Hepatocyte (in vitro differentiated cells): ENCODE measurements around the gene IMMP2L.

Experiments
- EZH2 ChIP-seq: fragments of 200-600 bp; sonication (generic); IDR thresholded peaks from 2 replicates; pipeline ENCODE4 v1.6.1; 2016; ENCODE audit warnings: antibody characterized with exemption, mild to moderate bottlenecking, borderline replicate concordance
- EZH2phosphoT487 ChIP-seq: fragments of 200-600 bp; sonication (generic); IDR thresholded peaks from one replicate; pipeline ENCODE4 v1.6.1; 2018; ENCODE audit warnings: antibody characterized with exemption, mild to moderate bottlenecking, low read depth, moderate library complexity; ENCODE audit not compliant: unreplicated experiment, severe bottlenecking
- TF ChIP-seq, protein P1 (sequence below): fragments of 200-600 bp; sonication (generic); IDR thresholded peaks from 2 replicates; pipeline ENCODE4 v1.5.1; 2016; ENCODE audit warnings: antibody characterized with exemption, mild to moderate bottlenecking; ENCODE audit not compliant: poor library complexity

DNA sequence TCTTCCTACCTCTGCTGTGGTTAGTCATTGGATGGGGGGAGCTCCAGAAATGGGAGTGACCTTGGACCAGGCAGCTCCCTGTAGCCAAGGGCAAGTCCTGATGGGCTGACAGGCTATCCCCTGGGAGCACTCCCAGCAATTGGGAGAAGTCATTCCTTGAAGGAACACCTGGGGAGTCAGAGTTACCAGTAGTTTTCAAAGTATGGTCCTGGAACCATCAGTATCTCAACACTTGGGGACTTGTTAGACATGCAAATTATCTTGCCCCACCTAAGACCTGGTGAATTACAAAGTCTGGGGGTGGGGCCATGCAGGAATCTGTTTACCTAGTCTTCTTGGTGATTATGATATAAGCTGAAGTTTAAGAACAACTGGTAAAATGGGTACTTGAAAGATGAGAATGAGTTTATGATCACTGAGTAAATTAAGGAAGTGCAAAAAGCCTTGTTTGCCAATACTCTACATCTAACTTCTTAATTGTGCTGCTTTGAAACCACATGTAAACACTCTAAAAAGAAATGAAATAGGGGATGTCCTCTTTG, 758.6 kb downstream of the IMMP2L start:
- TF ChIP-seq, protein P1, sequence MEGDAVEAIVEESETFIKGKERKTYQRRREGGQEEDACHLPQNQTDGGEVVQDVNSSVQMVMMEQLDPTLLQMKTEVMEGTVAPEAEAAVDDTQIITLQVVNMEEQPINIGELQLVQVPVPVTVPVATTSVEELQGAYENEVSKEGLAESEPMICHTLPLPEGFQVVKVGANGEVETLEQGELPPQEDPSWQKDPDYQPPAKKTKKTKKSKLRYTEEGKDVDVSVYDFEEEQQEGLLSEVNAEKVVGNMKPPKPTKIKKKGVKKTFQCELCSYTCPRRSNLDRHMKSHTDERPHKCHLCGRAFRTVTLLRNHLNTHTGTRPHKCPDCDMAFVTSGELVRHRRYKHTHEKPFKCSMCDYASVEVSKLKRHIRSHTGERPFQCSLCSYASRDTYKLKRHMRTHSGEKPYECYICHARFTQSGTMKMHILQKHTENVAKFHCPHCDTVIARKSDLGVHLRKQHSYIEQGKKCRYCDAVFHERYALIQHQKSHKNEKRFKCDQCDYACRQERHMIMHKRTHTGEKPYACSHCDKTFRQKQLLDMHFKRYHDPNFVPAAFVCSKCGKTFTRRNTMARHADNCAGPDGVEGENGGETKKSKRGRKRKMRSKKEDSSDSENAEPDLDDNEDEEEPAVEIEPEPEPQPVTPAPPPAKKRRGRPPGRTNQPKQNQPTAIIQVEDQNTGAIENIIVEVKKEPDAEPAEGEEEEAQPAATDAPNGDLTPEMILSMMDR = no peak
- TF ChIP-seq EZH2 (no peak), EZH2phosphoT487 (no peak)
